A549 treated with AZD2906 at 1 μM for 4 hours (cell line): ENCODE measurements around the gene OR2A5. TPM values are rescaled to one million over a fixed set of nuclear protein-coding genes. Genes with fewer than 3 reads are reported as not detected.

Experiments
- total RNA-seq: library from RNA; stranded (reverse); fragments of 200-300 nt; extraction: Qiagen RNA extraction; gene quantifications from 5 replicates; pipeline ENCODE4 v1.2.3, GENCODE V29; 2022

The OR2A5 gene
- not detected in 5 replicates for total RNA-seq

GRCh38 chr7:144048648-144049047, at the start of gene OR2A5:
TSS of gene OR2A5 (plus strand) at chr7:144048948. CDS start at chr7:144050402, 1,454 bp downstream.

GRCh38 chr7:144000020-144000419, 48.7 kb upstream of the OR2A5 start, which contains the start of gene OR6B1:
TSS of gene OR6B1 (plus strand) at chr7:144000320. CDS start at chr7:144003997, 3,677 bp downstream.

GRCh38 chr7:144069511-144069910, 20.8 kb downstream of the OR2A5 start, which contains the start of gene OR2A25:
TSS of gene OR2A25 (plus strand) at chr7:144069811. CDS start at chr7:144074220, 4,409 bp downstream.

GRCh38 chr7:144085978-144086377, 37.2 kb downstream of the OR2A5 start, which contains the start of gene OR2A12:
TSS of gene OR2A12 (plus strand) at chr7:144086278. CDS start at chr7:144095108, 8,830 bp downstream.

Other genes with a start within 250 kb of the OR2A5 start
- 14.3 to 19.9 TPM (median 17.3 TPM) in 5 replicates for gene TCAF1, start 146.8 kb upstream of the OR2A5 start, total RNA-seq
- gene OR2F2, start 113.7 kb upstream of the OR2A5 start, total RNA-seq = not detected in 5 replicates
- gene OR2F1, start 94.1 kb upstream of the OR2A5 start, total RNA-seq = not detected in 5 replicates
- not detected in 5 replicates for gene OR6B1, start 48.6 kb upstream of the OR2A5 start, total RNA-seq
- not detected in 5 replicates for gene OR2A25, start 20.9 kb downstream of the OR2A5 start, total RNA-seq
- gene OR2A12, start 37.3 kb downstream of the OR2A5 start, total RNA-seq = not detected in 5 replicates
- not detected in 5 replicates for gene OR2A2, start 60.6 kb downstream of the OR2A5 start, total RNA-seq
- not detected in 5 replicates for gene OR2A14, start 74.2 kb downstream of the OR2A5 start, total RNA-seq
- gene CTAGE4, start 134.5 kb downstream of the OR2A5 start, total RNA-seq = 0.06 TPM in 1 of 5 replicates, not detected in the others
- 0.46 to 0.73 TPM (median 0.55 TPM) in 5 replicates for gene ARHGEF35, start 146.9 kb downstream of the OR2A5 start, total RNA-seq
- not detected in 5 replicates for gene OR2A42, start 190.7 kb downstream of the OR2A5 start, total RNA-seq
- gene OR2A7, start 215.8 kb downstream of the OR2A5 start, total RNA-seq = not detected in 5 replicates
- not detected in 5 replicates for gene CTAGE8, start 220.3 kb downstream of the OR2A5 start, total RNA-seq